Stimulated activated CD4-positive, alpha-beta T cell treated with anti-CD3 and anti-CD28 coated beads, TNF-alpha, amount 100 ng/mL, for 24 hours (primary cell): ENCODE measurements around the gene PDZD7.

Source experiments
- DNase-seq, 3 experiments: peaks; one replicate each; pipeline ENCODE4 v3.0.0-alpha.2; 2020; ENCODE audit warnings: low read depth in 3 of 3

PDZD7 gene

GRCh38 chr10:101061624-101062231, 30.8 kb upstream of the PDZD7 start, which contains the start of gene KAZALD1:
TSS of gene KAZALD1 (plus strand) at chr10:101061989. CDS start at chr10:101062593, 604 bp downstream.
- DNase-seq = no peak

GRCh38 chr10:101060951-101061623, 30.2 kb upstream of the PDZD7 start:
- peak; percentile 76 to 91 (median 83) for DNase-seq

- peak; percentile 74 to 91 (median 84) for DNase-seq
Observed at GRCh38 chr10:101060036-101060950, 29.4 kb upstream of the PDZD7 start.

DNA sequence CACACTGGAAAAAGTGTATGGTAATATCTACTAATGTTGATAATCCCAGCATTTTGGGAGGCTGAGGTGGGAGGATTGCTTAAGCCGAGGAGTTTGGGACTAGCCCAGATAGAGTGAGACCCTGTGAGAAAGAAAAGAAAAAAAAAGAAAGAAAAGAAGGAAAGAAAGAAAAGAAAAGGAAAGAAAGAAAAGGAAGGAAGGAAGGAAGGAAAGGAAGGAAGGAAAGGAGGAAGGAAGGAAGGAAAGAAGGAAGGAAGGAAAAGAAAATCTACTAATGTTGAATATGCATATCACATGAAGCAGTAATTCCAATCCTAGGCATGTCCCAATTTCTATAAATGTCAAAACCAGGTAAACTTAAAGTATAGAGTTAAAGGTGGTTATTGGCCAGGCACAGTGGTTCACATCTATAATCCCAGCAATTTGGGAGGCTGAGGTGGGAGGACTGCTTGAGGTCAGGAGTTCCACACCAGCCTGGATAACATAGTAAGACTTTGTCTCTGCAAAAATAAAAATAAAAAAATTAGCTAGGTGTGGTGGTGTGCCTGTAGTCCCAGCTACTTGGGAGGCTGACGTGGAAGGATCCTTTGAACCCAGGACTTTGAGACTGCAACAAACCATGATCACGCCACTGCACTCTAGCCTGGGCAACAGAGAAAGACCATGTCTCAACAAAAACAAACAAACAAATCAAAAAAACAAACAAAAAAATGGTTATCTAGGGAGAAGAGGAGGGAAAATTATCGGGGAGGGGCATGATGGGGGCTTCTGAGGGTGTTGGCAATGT, 25.6 kb upstream of the PDZD7 start:
- DNase-seq = no peak

GRCh38 chr10:101055411-101055810, 24.5 kb upstream of the PDZD7 start:
- DNase-seq = no peak

DNA sequence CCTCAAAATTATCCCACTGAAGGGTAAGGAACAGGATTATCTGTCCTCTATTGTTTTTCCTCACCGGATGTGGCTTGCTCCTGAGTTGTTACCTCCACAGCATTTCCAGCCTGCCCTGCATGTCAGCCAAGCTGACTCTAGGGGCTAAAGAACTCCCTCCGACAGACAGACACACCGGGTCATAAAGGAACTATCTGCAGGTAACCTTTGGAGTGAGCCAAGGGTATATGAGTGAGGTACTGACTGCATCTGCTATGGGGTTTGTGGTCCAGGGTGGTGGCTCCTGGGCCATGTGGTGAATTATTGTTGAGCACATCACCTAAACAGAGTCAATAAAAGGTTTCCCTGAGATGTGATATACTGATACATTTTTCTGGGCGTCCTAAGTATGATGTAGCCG, 23.9 kb upstream of the PDZD7 start:
- no peak for DNase-seq

DNA sequence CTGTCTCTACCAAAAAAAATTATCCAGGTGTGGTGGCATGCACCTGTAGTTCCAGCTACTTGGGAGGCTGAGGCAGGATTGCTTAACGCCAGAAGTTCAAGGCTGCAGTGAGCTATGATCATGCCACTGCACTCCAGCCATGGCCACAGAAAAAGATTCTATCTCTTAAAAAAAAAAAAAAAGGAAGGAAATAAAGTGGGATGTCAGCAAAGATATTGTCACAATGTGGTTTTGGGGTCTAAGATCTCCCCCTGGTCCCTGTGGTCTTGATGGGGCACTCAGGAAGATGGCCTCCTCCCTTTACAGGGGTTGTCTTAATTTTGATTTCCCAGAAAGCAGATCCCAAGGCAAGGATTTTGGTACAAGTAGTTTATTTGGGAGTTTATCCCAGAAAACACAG, 23.4 kb upstream of the PDZD7 start:
- DNase-seq = no peak

- DNase-seq = no peak
Observed at GRCh38 chr10:101053516-101053915, 22.6 kb upstream of the PDZD7 start.

DNA sequence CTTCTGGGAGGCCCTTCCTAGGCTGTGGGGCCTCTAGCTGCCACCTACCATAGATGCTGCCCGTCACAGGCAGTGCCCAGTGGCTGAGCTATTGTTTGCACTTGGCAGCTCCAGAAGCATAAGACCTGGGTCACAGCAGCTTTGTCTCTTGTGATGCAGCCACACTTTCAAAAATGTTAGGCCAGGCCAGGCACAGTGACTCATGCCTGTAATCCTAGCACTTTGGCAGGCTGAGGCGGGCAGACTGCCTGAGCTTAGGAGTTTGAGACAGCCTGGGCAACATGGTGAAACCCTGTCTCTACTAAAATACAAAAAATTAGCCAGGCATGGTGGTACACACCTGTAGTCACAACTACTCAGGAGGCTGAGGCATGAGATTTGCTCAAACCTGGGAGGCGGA, 21.4 kb upstream of the PDZD7 start:
- DNase-seq = no peak

- peak; percentile 52 to 79 (median 58) for DNase-seq
Observed at GRCh38 chr10:101050208-101051069, 19.5 kb upstream of the PDZD7 start.

DNA sequence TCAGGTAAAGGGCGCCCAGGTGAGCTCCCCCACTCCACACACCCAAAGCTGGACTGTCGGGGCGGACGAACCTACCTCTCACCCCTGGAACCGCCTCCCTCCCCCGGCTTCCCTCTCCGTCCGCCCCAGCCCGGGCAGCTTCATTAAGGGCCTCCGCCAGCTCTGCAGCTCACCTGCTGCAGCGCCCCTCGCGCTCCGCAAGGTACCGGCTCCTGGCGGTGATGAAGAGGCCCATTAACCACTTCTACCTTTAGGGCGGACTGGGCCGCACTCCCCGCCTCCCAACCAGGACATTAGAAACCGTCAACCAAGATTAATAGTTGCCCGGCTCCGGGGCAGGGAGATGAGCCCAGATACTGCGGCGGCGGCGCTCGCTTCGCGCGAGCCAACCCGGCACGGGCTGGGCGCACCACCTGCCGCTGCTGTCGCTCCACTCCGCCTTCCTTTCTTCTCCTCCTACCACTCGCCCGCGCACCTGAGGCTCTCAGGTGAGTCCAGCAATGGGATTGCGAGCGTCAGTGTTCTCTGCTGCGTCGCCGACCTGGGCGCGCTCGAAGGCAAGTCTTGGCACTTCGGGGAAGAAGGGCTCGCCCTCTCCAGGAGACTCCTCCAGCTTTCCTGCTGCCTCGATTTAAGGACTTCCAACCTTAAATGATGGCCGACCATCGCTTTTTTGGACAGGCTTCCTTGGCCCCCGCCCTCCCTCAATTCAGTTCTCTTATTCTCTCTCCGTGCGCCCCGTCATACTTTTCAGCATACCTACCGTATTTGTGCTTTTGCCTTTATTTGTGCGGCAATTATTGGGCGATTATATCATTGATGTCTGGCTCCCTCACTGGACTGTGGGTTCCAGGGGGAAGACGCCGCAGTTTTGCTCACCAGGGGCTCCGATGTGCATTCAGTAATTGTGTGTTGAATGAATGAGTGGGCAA, 17.3 kb upstream of the PDZD7 start:
- no peak for DNase-seq

- no peak for DNase-seq
Observed at GRCh38 chr10:101047268-101047667, 16.3 kb upstream of the PDZD7 start.

DNA sequence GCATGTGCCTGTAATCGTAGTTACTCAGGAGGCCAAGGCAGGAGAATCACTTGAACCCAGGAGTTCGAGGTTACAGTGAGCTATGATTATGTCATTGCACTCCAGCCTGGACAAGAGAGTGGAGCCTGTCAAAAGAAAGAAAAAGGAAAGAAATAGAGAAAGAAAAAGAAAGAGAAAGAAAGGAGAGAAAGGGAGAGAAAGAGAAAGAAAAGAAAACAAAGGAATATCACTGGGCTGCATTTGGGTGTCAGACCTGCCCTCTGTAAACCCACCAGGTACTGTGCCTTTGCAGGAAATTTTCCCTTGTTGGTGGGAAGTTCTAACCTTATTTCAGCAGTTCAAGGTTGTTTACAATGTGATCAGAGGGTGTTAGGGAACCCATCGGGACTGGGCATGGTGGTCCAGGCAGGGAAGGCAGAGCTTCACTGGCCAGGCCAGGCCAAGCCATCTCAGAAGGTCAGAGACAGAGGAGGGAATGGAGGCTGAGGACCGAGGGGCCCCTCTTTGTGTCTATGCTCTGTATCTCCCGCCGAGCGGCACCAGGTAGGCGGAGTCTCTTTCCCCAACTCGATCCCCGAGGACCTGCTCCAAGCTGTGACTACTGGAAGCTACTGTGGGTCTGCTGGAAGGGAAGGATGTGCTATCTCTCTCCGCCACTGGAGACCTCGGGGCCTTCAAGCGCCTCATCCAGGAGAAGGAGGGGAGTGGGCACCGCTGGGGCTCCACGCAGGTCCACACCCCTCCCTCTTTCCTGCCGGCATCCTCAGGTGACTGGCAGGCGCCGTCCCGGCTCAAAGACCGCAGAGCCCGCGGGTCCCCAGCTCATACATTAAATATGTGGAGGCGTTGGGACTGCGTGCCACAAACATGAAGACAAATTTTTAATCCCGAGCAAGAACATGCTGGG, 15.7 kb upstream of the PDZD7 start:
- DNase-seq = no peak

GRCh38 chr10:101044117-101044516, 13.2 kb upstream of the PDZD7 start:
- DNase-seq = no peak

DNA sequence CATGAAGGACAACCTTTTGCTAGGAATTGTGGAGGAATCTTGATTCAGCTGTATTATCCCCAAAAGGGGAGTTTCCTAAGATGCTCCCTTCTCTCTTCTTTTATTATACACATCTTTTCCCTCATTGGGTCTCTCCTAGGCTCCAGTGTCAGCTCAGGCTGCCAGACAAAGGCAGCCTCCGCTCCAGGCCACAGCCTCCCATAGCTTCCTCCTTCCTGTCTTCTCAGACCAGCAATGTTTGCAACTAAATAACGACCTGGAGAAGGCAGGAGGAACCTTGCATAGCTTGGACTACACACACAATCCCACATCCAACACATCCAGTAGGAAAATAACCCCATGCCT, 12.4 kb upstream of the PDZD7 start:
- no peak for DNase-seq

- peak; percentile 77 to 92 (median 81) for DNase-seq
Observed at GRCh38 chr10:101042667-101043362, 11.9 kb upstream of the PDZD7 start.

- DNase-seq = no peak
Observed at GRCh38 chr10:101042118-101042517, 11.2 kb upstream of the PDZD7 start.

- DNase-seq = peak in 2 of 3 experiments; percentile 52 to 66
Observed at GRCh38 chr10:101041252-101041761, 10.4 kb upstream of the PDZD7 start.
